ENCODE results near the gene OTOGL. TPM values are rescaled to one million over a fixed set of nuclear protein-coding genes. Genes with fewer than 3 reads are reported as not detected.

Gene OTOGL
- total RNA-seq, 2 experiments from 2014 or later, result not detected

- TF ChIP-seq EZH2phosphoT487 (IDR thresholded peaks at IDR 0.05; ENCODE audit: borderline replicate concordance, low read depth, low read length) (no peak), CTCF (conservative IDR thresholded peaks at IDR 0.05; ENCODE audit: low read length) (no peak)
Measured at GRCh38 chr12:80183939-80184338, 84.6 kb downstream of the OTOGL start.

GRCh38 chr12:80184926-80185325 is 85.6 kb downstream of the OTOGL start:
- CTCF ChIA-PET (ENCODE audit: unreplicated experiment), result no interaction called here
- intact Hi-C loops (cut with micrococcal nuclease; ENCODE audit: unreplicated experiment), result loop anchor here (10.0 kb wide), 1 partner anchor 440 kb away; no protein-coding TSS in a partner anchor
- BruUV-seq (replicated peaks), result no TSS peak

More at GRCh38 chr12:80183939-80184338, 84.6 kb downstream of the OTOGL start:
- intact Hi-C loops (cut with micrococcal nuclease; ENCODE audit: unreplicated experiment), result loop anchor here (10.0 kb wide), 1 partner anchor 439 kb away; no protein-coding TSS in a partner anchor
- no peaks in the 10 kb centered on the region for H3K9me2 ChIP-seq (ENCODE audit: insufficient read depth, low read length)
- H3K4me3 ChIP-seq (ENCODE audit: low read depth, low read length, poor library complexity, severe bottlenecking), result no peak overlapping the region
- no TSS peak for BruUV-seq (replicated peaks)
- no peak overlapping the region for H2AFZ ChIP-seq (ENCODE audit: low read length)
- H4K20me1 ChIP-seq (ENCODE audit: insufficient read depth, low read length), result no peaks in the 10 kb centered on the region
- no peak for DNase-seq (ENCODE audit: low spot score)
- no peaks in the 10 kb centered on the region for H3K79me2 ChIP-seq (ENCODE audit: insufficient read depth, low read depth, low read length)
- no peaks in the 10 kb centered on the region for H3K36me3 ChIP-seq (ENCODE audit: insufficient read depth, low read length)
- no peak overlapping the region for H3K27ac ChIP-seq (ENCODE audit: low read depth, low read length, poor library complexity, severe bottlenecking)
- ChIA-PET CTCF (ENCODE audit: unreplicated experiment) (no interaction called here), POLR2A (no interaction called here)
- H3K4me1 ChIP-seq (ENCODE audit: insufficient read depth, low read length, poor library complexity, severe bottlenecking), result no peaks in the 10 kb centered on the region
- H3K4me2 ChIP-seq (ENCODE audit: low read length), result no peak overlapping the region
- no peaks in the 10 kb centered on the region for H3K9me3 ChIP-seq (ENCODE audit: low read length)

More at GRCh38 chr12:80184926-80185325, 85.6 kb downstream of the OTOGL start:
- Histone ChIP-seq H3K9me3 (ENCODE audit: low read length) (no peaks in the 10 kb centered on the region), H3K4me2 (ENCODE audit: low read length) (no peak overlapping the region), H3K4me1 (ENCODE audit: insufficient read depth, low read length, poor library complexity, severe bottlenecking) (no peaks in the 10 kb centered on the region), H2AFZ (ENCODE audit: low read length) (no peak overlapping the region), H3K36me3 (ENCODE audit: insufficient read depth, low read length) (no peaks in the 10 kb centered on the region), H3K27ac (ENCODE audit: low read depth, low read length, poor library complexity, severe bottlenecking) (no peak overlapping the region), H4K20me1 (ENCODE audit: insufficient read depth, low read length) (no peaks in the 10 kb centered on the region), H3K9me2 (ENCODE audit: insufficient read depth, low read length) (no peaks in the 10 kb centered on the region), H3K4me3 (ENCODE audit: low read depth, low read length, poor library complexity, severe bottlenecking) (no peak overlapping the region), H3K79me2 (ENCODE audit: insufficient read depth, low read depth, low read length) (no peaks in the 10 kb centered on the region)
- no peak for DNase-seq (ENCODE audit: low spot score)
- POLR2A ChIA-PET, result no interaction called here
- no peak for TF ChIP-seq EZH2phosphoT487 (IDR thresholded peaks at IDR 0.05; ENCODE audit: borderline replicate concordance, low read depth, low read length)
- TF ChIP-seq CTCF (conservative IDR thresholded peaks at IDR 0.05; ENCODE audit: low read length), result no peak
